ENCODE data around the gene WWC1.
"Not testable (repeated sequence)": the region's sequence is repeated elsewhere in the genome, so short reads cannot be mapped to it uniquely, and the experiment has no call there.

Gene WWC1

GRCh38 chr5:168286386-168286785 is 5.1 kb upstream of the WWC1 start:
- DNase-seq (ENCODE audit: low read depth in 2 of 2): no peak

- DNase-seq (ENCODE audit: low read depth in 2 of 2): not testable (repeated sequence)
Measured at GRCh38 chr5:168286863-168287262, 4.6 kb upstream of the WWC1 start.

GRCh38 chr5:168287362-168287761 is 4.1 kb upstream of the WWC1 start:
- DNase-seq (ENCODE audit: low read depth in 2 of 2): no peak

GRCh38 chr5:168288349-168289245 is 2.8 kb upstream of the WWC1 start:
- no peak for DNase-seq (ENCODE audit: low read depth in 2 of 2)

- no peak for DNase-seq (ENCODE audit: low read depth in 2 of 2)
Measured at GRCh38 chr5:168290902-168291341, 523 bp upstream of the WWC1 start.

- no peak for DNase-seq (ENCODE audit: low read depth in 2 of 2)
Measured at GRCh38 chr5:168291964-168292785, 730 bp downstream of the WWC1 start.

GRCh38 chr5:168292786-168293696 is 1.6 kb downstream of the WWC1 start:
- DNase-seq (ENCODE audit: low read depth in 2 of 2): no peak

GRCh38 chr5:168295574-168296201 is 4.2 kb downstream of the WWC1 start:
- DNase-seq (ENCODE audit: low read depth in 2 of 2): peak; percentile 49 to 57

GRCh38 chr5:168296682-168297081 is 5.2 kb downstream of the WWC1 start:
- no peak for DNase-seq (ENCODE audit: low read depth in 2 of 2)

- no peak for DNase-seq (ENCODE audit: low read depth in 2 of 2)
Measured at GRCh38 chr5:168298949-168299348, 7.5 kb downstream of the WWC1 start.

- DNase-seq (ENCODE audit: low read depth in 2 of 2): no peak
Measured at GRCh38 chr5:168299372-168299771, 7.9 kb downstream of the WWC1 start.

GRCh38 chr5:168300326-168301182 is 9.1 kb downstream of the WWC1 start:
- no peak for DNase-seq (ENCODE audit: low read depth in 2 of 2)

GRCh38 chr5:168301593-168302390 is 10.3 kb downstream of the WWC1 start:
- no peak for DNase-seq (ENCODE audit: low read depth in 2 of 2)

- DNase-seq (ENCODE audit: low read depth in 2 of 2): no peak
Measured at GRCh38 chr5:168302785-168303184, 11.3 kb downstream of the WWC1 start.

GRCh38 chr5:168303393-168304025 is 12.1 kb downstream of the WWC1 start:
- no peak for DNase-seq (ENCODE audit: low read depth in 2 of 2)

- no peak for DNase-seq (ENCODE audit: low read depth in 2 of 2)
Measured at GRCh38 chr5:168304349-168304748, 12.9 kb downstream of the WWC1 start.

- no peak for DNase-seq (ENCODE audit: low read depth in 2 of 2)
Measured at GRCh38 chr5:168305281-168305680, 13.8 kb downstream of the WWC1 start.

GRCh38 chr5:168307022-168307421 is 15.6 kb downstream of the WWC1 start:
- DNase-seq (ENCODE audit: low read depth in 2 of 2): no peak

All from fibroblast of skin of left biceps (primary cell).